Adrenal gland (tissue), 19 donors: ENCODE data around the gene LRRC71. TPM values are rescaled to one million over a fixed set of nuclear protein-coding genes. Genes with fewer than 3 reads are reported as not detected.

Experiments
- DNase-seq, 7 donors: peaks; one replicate each; pipeline ENCODE4 v3.0.0-alpha.2; 2019 to 2020
- H3K27ac ChIP-seq, 5 donors: fragments of 200-600 bp; sonication (generic) in 4 of 5; 1 replicate in 3 of 5; 2 replicates in 2 of 5; pipeline versions ENCODE4 v1.5.1 to v1.8.0; 2016 to 2020; ENCODE audit warnings: mild to moderate bottlenecking in 1 of 5
- H3K27me3 ChIP-seq: fragments of 200-600 bp; 2 replicates; pipeline ENCODE4 v1.8.0; 2021
- H3K36me3 ChIP-seq, 2 donors: fragments of 200-600 bp; replicated peaks in 1 of 2; 1 replicate in 1 of 2; 2 replicates in 1 of 2; pipeline versions ENCODE4 v1.5.1 to v1.8.0; 2018 to 2022
- H3K4me1 ChIP-seq, 2 donors: fragments of 200-600 bp; replicated peaks in 1 of 2; 1 replicate in 1 of 2; 2 replicates in 1 of 2; pipeline versions ENCODE4 v1.5.1 to v1.8.0; 2018 to 2021
- H3K4me3 ChIP-seq, 4 donors: fragments of 200-600 bp; sonication (generic) in 3 of 4; one replicate each; pipeline ENCODE4 v1.5.1; 2016 to 2018
- H3K9me3 ChIP-seq, 3 donors: fragments of 200-600 bp; sonication (generic) in 1 of 3; replicated peaks in 1 of 3; 1 replicate in 2 of 3; 2 replicates in 1 of 3; pipeline versions ENCODE4 v1.5.1 to v1.8.0; 2016 to 2021
- POLR2A ChIP-seq, 2 donors: fragments of 450-650 bp; IDR thresholded peaks; one replicate each; pipeline ENCODE4 v1.6.1; 2017; ENCODE audit warnings: antibody characterized with exemption in 2 of 2, mild to moderate bottlenecking in 2 of 2, moderate library complexity in 1 of 2
- WGBS, 4 donors: extraction: QIAGEN DNeasy Blood & Tissue Kit in 2 of 4; methylation state at CpG; one replicate each; pipeline versions ENCODE4 v1.1.5 to v1.1.7; 2013 to 2017; 5-methylcytosine and 5-hydroxymethylcytosine counted together
- intact Hi-C, 2 donors: fragments of 100-400 bp; cut with DNase I; formaldehyde crosslinking; loops; one replicate each; pipeline versions ENCODE4 v1.14.1 to v1.15.0; 2022 to 2023
- long read RNA-seq, 10 donors: library from polyadenylated mRNA in 3 of 10; unstranded in 2 of 10; stranded (forward) in 1 of 10; transcript quantifications; one replicate each; pipeline ENCODE4 v2.0.0 and lab custom pipeline, GENCODE V29; 2021 to 2026
- polyA plus RNA-seq, 3 donors: library from polyadenylated mRNA; stranded (reverse); fragments of 200-250 nt in 2 of 3; fragments of 350-450 nt in 1 of 3; fragmentation: Illumina TruSeq in 1 of 3; extraction: RNeasy Lipid Tissue Mini Kit (QIAGEN cat#74804) in 1 of 3; gene quantifications; one replicate each; pipeline ENCODE4 v1.2.3, GENCODE V29; 2013 to 2014
- total RNA-seq, 9 donors: library from RNA; depleted of rRNA in 4 of 9; stranded (reverse); fragments of >200 nt in 4 of 9; fragments of 120-200 nt in 1 of 9; fragmentation: NEBNext Ultra II Directional in 1 of 9; extraction: Animal tissue kit (Norgen Biotek cat#: 25700) in 1 of 9; gene quantifications; one replicate each; pipeline versions ENCODE4 v1.1.0 to v1.2.4, GENCODE V29; 2013 to 2023
- TF ChIP-seq, protein P1 (sequence below), 6 experiments: fragments of 450-650 bp in 4 of 6; fragments of 200-600 bp in 2 of 6; sonication (generic) in 1 of 6; IDR thresholded peaks; 1 replicate in 5 of 6; 2 replicates in 1 of 6; pipeline versions ENCODE4 v1.5.1 to v1.8.0; 2016 to 2021; ENCODE audit warnings: antibody characterized with exemption in 6 of 6, mild to moderate bottlenecking in 2 of 6, moderate library complexity in 1 of 6
- donor health status: healthy with polysubstance abuse.
- donor health status: Bipolar disorder and iron deficiency.
- donor health status: DM: yes; HTN: yes; CAD: no.
- donor health status: DM: no; HTN: no; CAD: no.
- donor health status: DM: no; HTN: no; CAD: no.
- donor health status: DM: yes; HTN: yes; CAD: no.

The LRRC71 gene
- total RNA-seq (under 1 TPM in 5 of 9 donors, not detected in 4; 0.11 to 0.39 (median 0.26) TPM), polyA plus RNA-seq (1 to 10 TPM in 2 of 3 donors, under 1 TPM in 1; 0.20 to 4.6 (median 1.2) TPM)
- long read RNA-seq, donor 1: 0 reads
- long read RNA-seq, donor 2: 0 reads
- long read RNA-seq, donor 3: 0 reads
- long read RNA-seq, donor 4: 0 reads
- long read RNA-seq, donor 5: 0 reads
- long read RNA-seq, donor 6, partial matches to known transcripts: 1 of 1 reads
- long read RNA-seq, donor 6, other reads (novel, unspliced or antisense): 0 of 1 reads
- long read RNA-seq, donor 7: 0 reads
- long read RNA-seq, donor 8: 0 reads
- long read RNA-seq, donor 9, partial matches to known transcripts: 31 of 31 reads
- long read RNA-seq, donor 9, other reads (novel, unspliced or antisense): 0 of 31 reads
- long read RNA-seq, donor 10: 0 reads

DNA sequence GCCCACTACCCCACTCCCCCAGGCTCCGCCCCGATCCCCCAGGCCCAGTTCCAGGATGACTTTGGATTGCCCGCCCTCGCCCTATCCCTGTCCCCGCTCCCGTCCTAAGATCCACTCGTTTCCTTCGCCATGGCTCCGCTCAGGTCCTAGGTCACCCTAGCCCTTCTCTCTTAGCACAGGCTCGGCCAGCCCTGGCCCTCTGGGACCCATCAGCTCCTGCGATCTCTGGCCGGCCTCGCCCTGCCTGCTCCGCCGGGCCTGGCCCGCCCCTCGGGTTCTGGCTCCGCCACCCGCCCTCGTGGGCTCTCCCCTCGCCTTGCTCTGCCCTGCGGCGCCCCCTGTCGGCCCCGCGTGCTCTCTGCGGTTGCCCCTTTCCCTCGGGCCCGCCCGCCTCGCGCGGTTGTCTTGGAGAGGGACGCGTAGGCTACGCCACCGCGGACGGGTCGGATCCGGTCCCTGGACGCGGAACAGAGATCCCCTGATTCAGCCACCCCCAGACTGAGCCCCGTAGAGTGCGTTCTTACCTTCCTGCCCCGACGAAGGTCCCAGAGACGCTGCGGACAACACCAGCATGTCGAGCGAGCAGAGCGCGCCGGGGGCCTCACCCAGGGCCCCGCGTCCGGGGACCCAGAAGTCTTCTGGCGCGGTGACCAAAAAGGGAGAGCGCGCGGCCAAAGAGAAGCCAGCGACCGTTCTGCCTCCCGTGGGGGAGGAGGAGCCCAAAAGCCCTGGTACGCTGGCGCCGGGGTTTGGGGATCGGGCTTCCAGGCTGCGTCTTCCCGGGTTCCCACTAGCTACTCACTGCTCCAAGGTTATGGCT is at the start of gene LRRC71:
Gene LRRC71 (plus strand): TSS at position 400 of the 820 bp plus-strand sequence. CDS start 172 bp downstream, at position 572.
- H3K4me3 ChIP-seq: no peak within 1 kb of the TSS
- H3K4me1 ChIP-seq: peaks cover 0 to 8% of the 10 kb centered on the region in 2 donors
- peaks cover 44% of the 10 kb centered on the region for H3K27me3 ChIP-seq
- TF ChIP-seq POLR2A (IDR thresholded peaks at IDR 0.05): no peak
- TF ChIP-seq, protein P1, sequence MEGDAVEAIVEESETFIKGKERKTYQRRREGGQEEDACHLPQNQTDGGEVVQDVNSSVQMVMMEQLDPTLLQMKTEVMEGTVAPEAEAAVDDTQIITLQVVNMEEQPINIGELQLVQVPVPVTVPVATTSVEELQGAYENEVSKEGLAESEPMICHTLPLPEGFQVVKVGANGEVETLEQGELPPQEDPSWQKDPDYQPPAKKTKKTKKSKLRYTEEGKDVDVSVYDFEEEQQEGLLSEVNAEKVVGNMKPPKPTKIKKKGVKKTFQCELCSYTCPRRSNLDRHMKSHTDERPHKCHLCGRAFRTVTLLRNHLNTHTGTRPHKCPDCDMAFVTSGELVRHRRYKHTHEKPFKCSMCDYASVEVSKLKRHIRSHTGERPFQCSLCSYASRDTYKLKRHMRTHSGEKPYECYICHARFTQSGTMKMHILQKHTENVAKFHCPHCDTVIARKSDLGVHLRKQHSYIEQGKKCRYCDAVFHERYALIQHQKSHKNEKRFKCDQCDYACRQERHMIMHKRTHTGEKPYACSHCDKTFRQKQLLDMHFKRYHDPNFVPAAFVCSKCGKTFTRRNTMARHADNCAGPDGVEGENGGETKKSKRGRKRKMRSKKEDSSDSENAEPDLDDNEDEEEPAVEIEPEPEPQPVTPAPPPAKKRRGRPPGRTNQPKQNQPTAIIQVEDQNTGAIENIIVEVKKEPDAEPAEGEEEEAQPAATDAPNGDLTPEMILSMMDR (IDR thresholded peaks at IDR 0.05): peak; percentile 54 to 91 (median 78)
- peak; percentile 64 to 89 (median 80) for DNase-seq
- H3K36me3 ChIP-seq: peaks cover 0 to under 1% of the 10 kb centered on the region in 2 donors
- intact Hi-C loops: loop anchor here in 1 of 2 donors (10.0 kb wide), 1 partner anchor 154 kb away; no protein-coding TSS in a partner anchor
- 7 to 13% (median 11%) methylated on average over 31 to 71 of the region's 71 CpGs for WGBS, 4 donors
- no peaks in the 10 kb centered on the region for H3K9me3 ChIP-seq
- peak within 1 kb of the TSS in 1 of 5 donors; percentile 36 for H3K27ac ChIP-seq

DNA sequence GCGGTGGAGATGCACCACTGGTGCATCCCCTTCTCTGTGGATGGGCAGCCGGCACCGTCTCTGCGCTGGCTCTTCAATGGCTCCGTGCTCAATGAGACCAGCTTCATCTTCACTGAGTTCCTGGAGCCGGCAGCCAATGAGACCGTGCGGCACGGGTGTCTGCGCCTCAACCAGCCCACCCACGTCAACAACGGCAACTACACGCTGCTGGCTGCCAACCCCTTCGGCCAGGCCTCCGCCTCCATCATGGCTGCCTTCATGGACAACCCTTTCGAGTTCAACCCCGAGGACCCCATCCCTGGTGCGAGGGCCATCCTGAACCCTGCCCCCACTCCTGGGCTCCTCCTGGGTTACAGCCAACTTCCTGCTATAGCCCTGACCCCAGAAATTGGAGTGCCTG is 46.8 kb upstream of the LRRC71 start:
- 93 to 100% (median 94%) methylated on average over 11 to 18 of the region's 18 CpGs for WGBS, 4 donors
- H3K27me3 ChIP-seq: no peaks in the 10 kb centered on the region
- H3K27ac ChIP-seq: no peak overlapping the region
- intact Hi-C loops: no loop called here
- H3K4me1 ChIP-seq: no peaks in the 10 kb centered on the region
- no peaks in the 10 kb centered on the region for H3K9me3 ChIP-seq
- no peak for DNase-seq
- no peak for TF ChIP-seq POLR2A (IDR thresholded peaks at IDR 0.05)
- TF ChIP-seq, protein P1 (IDR thresholded peaks at IDR 0.05): no peak
- H3K36me3 ChIP-seq: no peaks in the 10 kb centered on the region
- H3K4me3 ChIP-seq: no peak overlapping the region

DNA sequence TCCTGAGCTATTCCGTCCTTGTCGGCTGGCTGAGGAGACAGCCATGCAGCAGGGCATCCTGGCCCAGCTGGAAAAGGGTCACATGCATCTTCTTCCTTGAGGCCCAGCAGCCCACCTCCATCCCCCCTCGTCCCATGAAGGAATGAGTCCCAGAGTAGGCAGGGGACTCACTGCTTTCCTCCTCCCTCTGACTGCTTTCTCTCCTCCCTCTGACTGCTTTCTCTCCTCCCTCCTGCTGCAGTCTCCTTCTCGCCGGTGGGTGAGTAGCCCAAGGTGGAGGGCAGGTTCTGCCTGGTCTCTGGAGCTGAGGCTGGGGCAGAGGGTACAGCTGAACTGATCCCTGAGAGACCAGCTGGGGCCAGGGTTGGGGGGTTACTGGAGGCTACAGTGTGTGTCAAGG is 46.3 kb upstream of the LRRC71 start:
- H3K36me3 ChIP-seq: no peaks in the 10 kb centered on the region
- intact Hi-C loops: no loop called here
- 77 to 89% (median 86%) methylated on average over 2 to 5 of the region's 5 CpGs for WGBS, 4 donors

More for the DNA sequence above, 46.3 kb upstream of the LRRC71 start:
- Histone ChIP-seq H3K4me1 (no peaks in the 10 kb centered on the region), H3K27ac (no peak overlapping the region), H3K4me3 (no peak overlapping the region), H3K9me3 (no peaks in the 10 kb centered on the region), H3K27me3 (no peaks in the 10 kb centered on the region)
- no peak for DNase-seq
- TF ChIP-seq POLR2A (IDR thresholded peaks at IDR 0.05): no peak
- TF ChIP-seq, protein P1 (IDR thresholded peaks at IDR 0.05): no peak
